Pancreas (tissue), 10 donors: ENCODE data around the gene TMEM200B. TPM values are rescaled to one million over a fixed set of nuclear protein-coding genes. Genes with fewer than 3 reads are reported as not detected.

Experiments used
- ATAC-seq, 4 donors: fragments of 200-7000 bp; cut with Tn5 transposase; one replicate each; pipeline versions ENCODE4 v1.8.0 to v1.9.1; 2020; ENCODE audit warnings: mild to moderate bottlenecking in 4 of 4, moderate library complexity in 4 of 4
- DNase-seq, 6 donors: peaks; one replicate each; pipeline ENCODE4 v3.0.0-alpha.2; 2020
- FAIRE-seq: peaks from 2 replicates; lab custom pipeline; 2012; peaks lifted over from hg19 to GRCh38; lab: Jason Lieb, UNC
- H3K27ac ChIP-seq, 4 donors: fragments of 200-600 bp; sonication (generic); 1 replicate in 3 of 4; 2 replicates in 1 of 4; pipeline versions ENCODE4 v1.5.0 to v1.8.0; 2020
- H3K27me3 ChIP-seq, 4 donors: fragments of 200-600 bp; one replicate each; pipeline ENCODE4 v1.8.0; 2021
- H3K36me3 ChIP-seq, 3 donors: fragments of 200-600 bp; sonication (generic) in 1 of 3; one replicate each; pipeline versions ENCODE4 v1.5.0 to v1.8.0; 2020 to 2021
- H3K4me1 ChIP-seq, 3 donors: fragments of 200-600 bp; one replicate each; pipeline ENCODE4 v1.8.0; 2021
- H3K4me3 ChIP-seq, 4 donors: fragments of 200-600 bp; sonication (generic) in 2 of 4; one replicate each; pipeline versions ENCODE4 v1.5.0 to v1.8.0; 2020 to 2021
- H3K9me3 ChIP-seq, 4 donors: fragments of 200-600 bp; one replicate each; pipeline ENCODE4 v1.8.0; 2021
- WGBS, 2 donors: extraction: QIAGEN DNeasy Blood & Tissue Kit; methylation state at CpG; one replicate each; pipeline ENCODE4 v1.1.7; 2013; 5-methylcytosine and 5-hydroxymethylcytosine counted together
- intact Hi-C, 3 donors: fragments of 100-400 bp; cut with DNase I; formaldehyde crosslinking; loops; one replicate each; pipeline versions ENCODE4 v1.11.1 to v1.14.2; 2022
- polyA plus RNA-seq, 2 donors: library from polyadenylated mRNA; stranded (reverse); fragments of 200-250 nt; gene quantifications; one replicate each; pipeline ENCODE4 v1.2.3, GENCODE V29; 2013
- total RNA-seq, 6 donors: library from RNA; stranded (reverse); fragmentation: NEBNext Ultra II Directional in 4 of 6; extraction: Animal tissue kit (Norgen Biotek cat#: 25700) in 4 of 6; gene quantifications; one replicate each; pipeline versions ENCODE4 v1.2.1 to v1.2.4, GENCODE V29; 2021 to 2023
- TF ChIP-seq, protein P1 (sequence below), 4 donors: fragments of 200-600 bp; sonication (generic) in 3 of 4; IDR thresholded peaks; one replicate each; pipeline versions ENCODE4 v1.5.0 to v1.8.0; 2021; ENCODE audit warnings: antibody characterized with exemption in 4 of 4
- donor health status: healthy with polysubstance abuse.
- donor health status: DM: no; HTN: no; CAD: no; lungs with moderate emphysema.
- donor health status: DM: no; HTN: no; CAD: no.
- donor health status: control.
- donor health status: control.
- donor health status: Bipolar disorder and iron deficiency.
- donor health status: DM: yes; HTN: yes; CAD: no.
- donor health status: DM: no; HTN: no; CAD: no.
- donor health status: DM: no; HTN: no; CAD: no.
- donor health status: DM: yes; HTN: yes; CAD: no.

TMEM200B gene
- total and polyA plus RNA-seq, 8 donors = 0.23 to 1.3 (median 0.73) TPM

DNA sequence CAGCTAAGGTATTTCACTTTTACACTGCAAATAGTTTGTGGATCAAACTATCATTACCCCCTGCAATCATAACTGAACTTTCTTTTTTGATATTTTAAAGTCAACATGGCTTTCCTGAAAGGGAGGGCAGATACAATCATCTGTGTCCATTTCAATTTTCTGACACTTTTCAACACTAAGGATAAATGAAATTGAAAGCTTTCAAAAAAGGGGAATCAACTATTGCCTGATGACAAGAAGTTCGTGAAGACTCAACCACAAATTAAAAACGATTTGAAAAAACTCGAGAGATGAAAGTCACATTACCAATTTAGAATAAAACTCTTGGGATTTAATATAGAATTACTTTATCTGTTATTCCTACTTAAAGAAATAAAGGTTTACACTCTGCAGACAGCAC, 46.3 kb upstream of the TMEM200B start:
- FAIRE-seq = no peak
- Histone ChIP-seq H3K27ac (no peak overlapping the region), H3K27me3 (no peaks in the 10 kb centered on the region), H3K4me1 (peaks cover 7 to 23% (median 22%) of the 10 kb centered on the region in 3 donors), H3K4me3 (no peak overlapping the region), H3K36me3 (peaks cover 0 to 10% (median 0%) of the 10 kb centered on the region in 3 donors), H3K9me3 (no peaks in the 10 kb centered on the region)
- 69 to 77% methylated on average over 3 of the region's 3 CpGs for WGBS, 2 donors
- ATAC-seq = no peak
- intact Hi-C loops = no loop called here
- no peak for DNase-seq
- TF ChIP-seq, protein P1, sequence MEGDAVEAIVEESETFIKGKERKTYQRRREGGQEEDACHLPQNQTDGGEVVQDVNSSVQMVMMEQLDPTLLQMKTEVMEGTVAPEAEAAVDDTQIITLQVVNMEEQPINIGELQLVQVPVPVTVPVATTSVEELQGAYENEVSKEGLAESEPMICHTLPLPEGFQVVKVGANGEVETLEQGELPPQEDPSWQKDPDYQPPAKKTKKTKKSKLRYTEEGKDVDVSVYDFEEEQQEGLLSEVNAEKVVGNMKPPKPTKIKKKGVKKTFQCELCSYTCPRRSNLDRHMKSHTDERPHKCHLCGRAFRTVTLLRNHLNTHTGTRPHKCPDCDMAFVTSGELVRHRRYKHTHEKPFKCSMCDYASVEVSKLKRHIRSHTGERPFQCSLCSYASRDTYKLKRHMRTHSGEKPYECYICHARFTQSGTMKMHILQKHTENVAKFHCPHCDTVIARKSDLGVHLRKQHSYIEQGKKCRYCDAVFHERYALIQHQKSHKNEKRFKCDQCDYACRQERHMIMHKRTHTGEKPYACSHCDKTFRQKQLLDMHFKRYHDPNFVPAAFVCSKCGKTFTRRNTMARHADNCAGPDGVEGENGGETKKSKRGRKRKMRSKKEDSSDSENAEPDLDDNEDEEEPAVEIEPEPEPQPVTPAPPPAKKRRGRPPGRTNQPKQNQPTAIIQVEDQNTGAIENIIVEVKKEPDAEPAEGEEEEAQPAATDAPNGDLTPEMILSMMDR (IDR thresholded peaks at IDR 0.05) = no peak

DNA sequence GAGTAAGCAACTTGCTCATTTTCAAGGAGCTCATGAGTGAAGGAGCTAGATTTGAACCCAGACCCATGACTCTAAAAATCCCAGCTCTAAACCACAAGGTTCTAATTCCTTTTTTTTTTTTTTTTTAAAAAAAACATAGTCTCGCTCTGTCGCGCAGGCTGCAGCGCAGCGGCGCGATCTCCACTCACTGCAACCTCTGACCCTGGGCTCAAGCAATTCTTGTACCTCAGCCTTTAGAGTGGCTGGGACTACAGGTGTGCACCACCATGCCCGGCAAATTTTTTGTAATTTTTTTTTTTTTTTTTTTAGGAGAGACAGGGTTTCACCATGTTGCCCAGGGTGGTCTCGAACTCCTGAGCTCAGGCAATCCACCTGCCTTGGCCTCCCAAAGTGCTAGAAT, 44.2 kb upstream of the TMEM200B start:
- Histone ChIP-seq H3K4me3 (no peak overlapping the region), H3K27me3 (no peaks in the 10 kb centered on the region), H3K36me3 (peaks cover 0 to 10% (median 0%) of the 10 kb centered on the region in 3 donors), H3K27ac (no peak overlapping the region), H3K4me1 (peaks cover 7 to 23% (median 22%) of the 10 kb centered on the region in 3 donors), H3K9me3 (no peaks in the 10 kb centered on the region)
- WGBS, 2 donors = 98 to 99% methylated on average over 9 of the region's 9 CpGs
- no peak for FAIRE-seq
- TF ChIP-seq, protein P1 (IDR thresholded peaks at IDR 0.05) = no peak
- intact Hi-C loops = no loop called here
- ATAC-seq = no peak
- DNase-seq = no peak

DNA sequence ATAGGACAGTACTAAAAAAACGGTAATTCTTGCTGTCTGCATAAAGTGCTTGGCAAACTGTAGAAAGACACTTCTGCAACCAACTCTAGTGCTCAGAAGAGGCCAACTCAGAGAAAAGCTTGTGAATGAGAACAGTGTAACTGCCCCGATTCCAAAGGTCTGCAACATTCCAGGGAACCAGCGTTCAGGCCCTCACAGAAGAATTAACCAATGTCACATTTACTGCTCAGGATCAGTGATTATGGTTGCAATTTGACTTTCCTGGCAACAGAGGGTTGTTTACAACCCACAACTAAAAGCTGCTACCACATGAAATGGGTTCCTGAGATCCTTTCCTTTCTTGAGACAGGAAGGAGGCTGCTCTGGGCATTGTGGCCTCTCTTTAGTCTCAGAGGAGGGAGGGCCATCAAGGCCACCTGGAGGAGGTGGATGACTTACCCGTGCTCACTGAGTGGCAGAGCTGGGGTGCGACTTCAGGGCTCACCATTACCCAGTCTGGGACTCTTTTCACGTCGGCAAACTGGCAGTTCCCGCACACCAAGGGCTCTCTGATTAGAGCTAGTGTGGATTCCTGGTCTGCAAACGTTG, 42.7 kb upstream of the TMEM200B start:
- no peak overlapping the region for H3K4me3 ChIP-seq
- H3K36me3 ChIP-seq = peaks cover 0 to 13% (median 0%) of the 10 kb centered on the region in 3 donors
- ATAC-seq (peak in 1 of 4 donors; percentile 17), DNase-seq (no peak), FAIRE-seq (no peak)
- no peaks in the 10 kb centered on the region for H3K27me3 ChIP-seq
- no peaks in the 10 kb centered on the region for H3K9me3 ChIP-seq
- H3K4me1 ChIP-seq = peaks cover under 1 to 19% (median 15%) of the 10 kb centered on the region in 3 donors
- intact Hi-C loops = no loop called here
- TF ChIP-seq, protein P1 (IDR thresholded peaks at IDR 0.05) = no peak
- H3K27ac ChIP-seq = no peak overlapping the region
- WGBS, 2 donors = 49 to 57% methylated on average over 9 of the region's 9 CpGs

DNA sequence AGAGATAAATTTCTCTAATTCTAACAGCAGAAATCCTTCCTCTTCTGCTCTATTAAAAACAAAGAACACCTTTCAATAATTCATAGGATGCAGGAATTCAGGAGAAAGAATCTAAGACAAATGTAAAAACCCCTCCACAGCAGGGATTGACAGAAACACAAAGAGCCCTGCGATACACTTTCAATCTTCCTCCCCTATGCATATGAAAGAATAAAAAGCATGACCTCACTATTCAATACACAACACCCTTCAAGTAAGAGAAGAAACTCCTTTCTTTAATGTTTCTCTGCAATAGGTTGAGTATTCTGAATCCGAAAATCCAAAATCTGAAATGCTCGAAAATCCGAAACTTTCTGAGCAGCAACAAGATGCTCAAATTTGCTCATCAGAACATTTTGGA, 40.9 kb upstream of the TMEM200B start:
- no peaks in the 10 kb centered on the region for H3K27me3 ChIP-seq
- ATAC-seq (no peak), DNase-seq (no peak), FAIRE-seq (no peak)
- H3K4me1 ChIP-seq = peaks cover 0 to 3% (median 0%) of the 10 kb centered on the region in 3 donors
- TF ChIP-seq, protein P1 (IDR thresholded peaks at IDR 0.05) = no peak
- no peaks in the 10 kb centered on the region for H3K9me3 ChIP-seq
- WGBS, 2 donors = 86 to 96% methylated on average over 4 of the region's 4 CpGs
- intact Hi-C loops = no loop called here
- no peak overlapping the region for H3K4me3 ChIP-seq
- H3K27ac ChIP-seq = no peak overlapping the region
- H3K36me3 ChIP-seq = peaks cover 0 to 22% (median 0%) of the 10 kb centered on the region in 3 donors

DNA sequence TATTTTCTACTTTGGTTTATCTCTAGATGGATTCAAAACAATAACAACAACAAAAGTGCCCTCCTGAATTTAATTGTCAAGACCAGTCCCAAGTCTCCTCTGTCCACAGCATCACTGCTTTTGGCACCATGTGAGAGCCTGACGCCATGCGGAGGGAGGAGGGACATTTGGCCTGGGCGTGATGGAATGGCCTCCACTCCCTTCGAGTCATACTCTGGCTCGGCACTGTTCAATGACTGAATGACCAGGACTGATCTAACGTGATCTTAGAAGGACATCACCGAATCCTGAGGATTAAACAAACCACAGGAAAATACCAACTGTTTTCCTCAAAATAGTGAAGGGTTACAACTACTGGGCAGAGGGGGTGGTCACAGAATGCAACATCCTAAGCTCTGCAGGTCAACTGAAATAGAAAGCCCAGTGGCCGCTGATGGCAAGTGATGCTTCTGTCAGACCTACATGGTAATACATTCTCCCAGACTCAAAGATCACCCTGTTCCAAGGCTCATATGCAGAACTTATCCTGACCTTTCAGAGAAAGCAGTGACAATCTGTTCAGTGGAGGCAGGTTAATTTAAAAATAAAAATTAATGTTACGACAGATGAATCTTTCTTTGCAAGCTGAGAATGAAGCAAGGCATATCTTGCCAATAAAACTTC, 38.9 kb upstream of the TMEM200B start:
- peaks cover 0 to 37% (median 5%) of the 10 kb centered on the region in 3 donors for H3K36me3 ChIP-seq
- DNase-seq (no peak), ATAC-seq (no peak), FAIRE-seq (no peak)
- peaks cover 0 to 4% (median under 1%) of the 10 kb centered on the region in 3 donors for H3K4me1 ChIP-seq
- TF ChIP-seq, protein P1 (IDR thresholded peaks at IDR 0.05) = no peak
- H3K4me3 ChIP-seq = no peak overlapping the region
- no peaks in the 10 kb centered on the region for H3K27me3 ChIP-seq
- intact Hi-C loops = no loop called here
- no peak overlapping the region for H3K27ac ChIP-seq
- no peaks in the 10 kb centered on the region for H3K9me3 ChIP-seq
- 86 to 87% methylated on average over 9 of the region's 9 CpGs for WGBS, 2 donors
